Activated effector memory CD4-positive, alpha-beta T cell treated with Interleukin-2 at 50 U/mL for 16 hours (primary cell): ENCODE measurements around the gene SNRPD3.

Source experiments
- DNase-seq: peaks from one replicate; pipeline ENCODE4 v3.0.0-alpha.2; 2020

The SNRPD3 gene

GRCh38 chr22:24576778-24577177 is 21.0 kb downstream of the SNRPD3 start:
- no peak for DNase-seq

GRCh38 chr22:24578355-24579257 is 22.8 kb downstream of the SNRPD3 start:
- no peak for DNase-seq

- no peak for DNase-seq
Measured at GRCh38 chr22:24579258-24579601, 23.4 kb downstream of the SNRPD3 start.

- no peak for DNase-seq
Measured at GRCh38 chr22:24580276-24580675, 24.5 kb downstream of the SNRPD3 start.

GRCh38 chr22:24582056-24582814 is 26.4 kb downstream of the SNRPD3 start:
- no peak for DNase-seq

- DNase-seq, result no peak
Measured at GRCh38 chr22:24583221-24584165, 27.7 kb downstream of the SNRPD3 start.

GRCh38 chr22:24584166-24584790 is 28.5 kb downstream of the SNRPD3 start:
- DNase-seq, result no peak

GRCh38 chr22:24584871-24585411 is 29.1 kb downstream of the SNRPD3 start:
- DNase-seq, result no peak

GRCh38 chr22:24585461-24585860 is 29.7 kb downstream of the SNRPD3 start:
- no peak for DNase-seq

- no peak for DNase-seq
Measured at GRCh38 chr22:24585927-24586546, 30.2 kb downstream of the SNRPD3 start.

GRCh38 chr22:24587251-24587650 is 31.5 kb downstream of the SNRPD3 start:
- DNase-seq, result no peak

GRCh38 chr22:24587948-24588347 is 32.1 kb downstream of the SNRPD3 start:
- no peak for DNase-seq

GRCh38 chr22:24588381-24588756 is 32.6 kb downstream of the SNRPD3 start:
- no peak for DNase-seq

GRCh38 chr22:24588757-24589481 is 33.1 kb downstream of the SNRPD3 start:
- no peak for DNase-seq

- DNase-seq, result no peak
Measured at GRCh38 chr22:24589518-24590030, 33.8 kb downstream of the SNRPD3 start.

- DNase-seq, result no peak
Measured at GRCh38 chr22:24590596-24591173, 34.9 kb downstream of the SNRPD3 start.

GRCh38 chr22:24591286-24591830 is 35.6 kb downstream of the SNRPD3 start:
- DNase-seq, result no peak

- DNase-seq, result no peak
Measured at GRCh38 chr22:24592058-24592850, 36.5 kb downstream of the SNRPD3 start.

- no peak for DNase-seq
Measured at GRCh38 chr22:24592851-24593558, 37.2 kb downstream of the SNRPD3 start, which contains the start of gene LRRC75B. TSS of gene LRRC75B (minus strand) at chr22:24593073. CDS start at chr22:24593039, 34 bp downstream.
